ENCODE data around the gene ZC3H12D. TPM values are rescaled to one million over a fixed set of nuclear protein-coding genes. Genes with fewer than 3 reads are reported as not detected.

Gene ZC3H12D
- total and polyA plus RNA-seq, 2 donors (not counting 3 experiments of a cell fraction or from before 2014, with no cell fraction given) = 0.06 TPM; not detected in 1

GRCh38 chr6:149439626-149440025 is 45.2 kb downstream of the ZC3H12D start:
- Histone ChIP-seq H3K9me3 (replicated peaks; ENCODE audit: control insufficient read depth, insufficient read depth, low read length) (no peaks in the 10 kb centered on the region), H4K20me1 (replicated peaks; ENCODE audit: control insufficient read depth, extremely low read depth, insufficient read depth, low read length) (no peaks in the 10 kb centered on the region), H3K9me1 (replicated peaks; ENCODE audit: control insufficient read depth, extremely low read depth, insufficient read depth, low read length) (no peaks in the 10 kb centered on the region), H3K27ac (ENCODE audit: insufficient read depth, low read depth, low read length) (no peak overlapping the region), H3K9ac (replicated peaks; ENCODE audit: extremely low read depth, insufficient read depth, low read length) (no peak overlapping the region), H3K4me3 (replicated peaks in 1 of 3; ENCODE audit: insufficient read depth in 1 of 3, low read depth in 1 of 3, low read length in 3 of 3) (no peak overlapping the region), H2AFZ (ENCODE audit: low read depth, low read length) (no peak overlapping the region), H3K4me1 (ENCODE audit: control insufficient read depth, extremely low read depth, insufficient read depth, low read length) (no peaks in the 10 kb centered on the region), H3K79me2 (ENCODE audit: control insufficient read depth, insufficient read depth, low read length) (no peaks in the 10 kb centered on the region), H3K27me3 (ENCODE audit: control insufficient read depth in 2 of 2, insufficient read depth in 2 of 2, low read length in 2 of 2) (no peaks in the 10 kb centered on the region), H3K4me2 (ENCODE audit: insufficient read depth, low read length) (no peak overlapping the region), H3K36me3 (ENCODE audit: control insufficient read depth in 2 of 2, extremely low read depth in 1 of 2, insufficient read depth in 2 of 2, low read length in 2 of 2) (no peaks in the 10 kb centered on the region)
- BruUV-seq (replicated peaks) = no TSS peak
- intact Hi-C loops (cut with micrococcal nuclease) = no loop called here
- no peak for DNase-seq (ENCODE audit: low read depth, low spot score)
- no peak for FAIRE-seq
- POLR2A ChIA-PET = no interaction called here
- CTCF ChIA-PET = interaction anchor here (2.6 kb wide), 1 partner anchor 8 kb away, joined by 15 read pairs; no protein-coding TSS in a partner anchor
- dilution Hi-C loops (cut with MboI; ENCODE audit: extremely low pct_ligation_motif_present, low sequenced_read_pairs) = no loop called here
- TF ChIP-seq JUN (IDR thresholded peaks at IDR 0.05; ENCODE audit: borderline replicate concordance, insufficient read depth, insufficient read length, low read depth) = no peak
- TF ChIP-seq MYC (IDR thresholded peaks at IDR 0.05; ENCODE audit: low read depth, low read length) = no peak
- no peak for TF ChIP-seq GATA2 (IDR thresholded peaks at IDR 0.05; ENCODE audit: insufficient read depth, insufficient read length, low read depth, low read length)
- no peak for TF ChIP-seq MAX (IDR thresholded peaks at IDR 0.05; ENCODE audit: insufficient read depth, insufficient read length)
- no peak for TF ChIP-seq EZH2 (IDR thresholded peaks at IDR 0.05; ENCODE audit: borderline replicate concordance, low read depth, low read length, severe bottlenecking)
- no peak for TF ChIP-seq CTCF (IDR thresholded peaks at IDR 0.05; ENCODE audit: extremely low read depth in 1 of 2, insufficient read depth in 1 of 2, low read depth in 1 of 2, low read length in 2 of 2)
- no peak for TF ChIP-seq POLR2AphosphoS5 (IDR thresholded peaks at IDR 0.05; ENCODE audit: insufficient read depth, low read depth, low read length)
- TF ChIP-seq POLR2A (IDR thresholded peaks at IDR 0.05; ENCODE audit: low read depth, low read length) = no peak
- no peak for TF ChIP-seq FOS (IDR thresholded peaks at IDR 0.05; ENCODE audit: borderline replicate concordance, insufficient read depth, low read length)

Measured in endothelial cell of umbilical vein (primary cell).